ENCODE measurements around the gene PDE4B.

PDE4B gene

DNA sequence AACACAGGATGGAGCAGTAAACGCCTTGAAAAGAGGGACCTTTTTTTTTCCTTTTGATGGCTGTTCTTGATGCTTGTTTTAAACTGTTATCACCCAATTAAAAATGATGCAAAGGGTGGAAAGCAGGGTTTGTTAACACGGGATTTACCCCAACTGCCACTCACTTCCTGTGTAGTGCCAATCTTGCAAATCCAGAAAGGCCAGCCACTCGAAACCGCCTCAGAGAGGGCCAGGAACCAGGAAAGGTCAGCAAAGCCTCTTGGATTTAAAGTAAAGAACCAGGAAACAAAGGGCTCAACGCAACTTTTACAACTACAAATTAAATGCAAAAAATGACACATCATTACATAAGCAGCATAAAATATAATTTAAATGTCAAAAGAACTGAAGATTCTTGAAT, 347.4 kb downstream of the PDE4B start:
- no peak overlapping the region for H3K4me3 ChIP-seq (ENCODE audit: low read depth, low read length)
- TF ChIP-seq, protein P1, sequence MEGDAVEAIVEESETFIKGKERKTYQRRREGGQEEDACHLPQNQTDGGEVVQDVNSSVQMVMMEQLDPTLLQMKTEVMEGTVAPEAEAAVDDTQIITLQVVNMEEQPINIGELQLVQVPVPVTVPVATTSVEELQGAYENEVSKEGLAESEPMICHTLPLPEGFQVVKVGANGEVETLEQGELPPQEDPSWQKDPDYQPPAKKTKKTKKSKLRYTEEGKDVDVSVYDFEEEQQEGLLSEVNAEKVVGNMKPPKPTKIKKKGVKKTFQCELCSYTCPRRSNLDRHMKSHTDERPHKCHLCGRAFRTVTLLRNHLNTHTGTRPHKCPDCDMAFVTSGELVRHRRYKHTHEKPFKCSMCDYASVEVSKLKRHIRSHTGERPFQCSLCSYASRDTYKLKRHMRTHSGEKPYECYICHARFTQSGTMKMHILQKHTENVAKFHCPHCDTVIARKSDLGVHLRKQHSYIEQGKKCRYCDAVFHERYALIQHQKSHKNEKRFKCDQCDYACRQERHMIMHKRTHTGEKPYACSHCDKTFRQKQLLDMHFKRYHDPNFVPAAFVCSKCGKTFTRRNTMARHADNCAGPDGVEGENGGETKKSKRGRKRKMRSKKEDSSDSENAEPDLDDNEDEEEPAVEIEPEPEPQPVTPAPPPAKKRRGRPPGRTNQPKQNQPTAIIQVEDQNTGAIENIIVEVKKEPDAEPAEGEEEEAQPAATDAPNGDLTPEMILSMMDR (IDR thresholded peaks at IDR 0.05; ENCODE audit: low read depth, low read length): no peak
- in situ Hi-C loops (cut with HindIII; ENCODE audit: low sequenced_read_pairs): no loop called here
- DNase-seq (ENCODE audit: low read depth, low spot score): no peak

DNA sequence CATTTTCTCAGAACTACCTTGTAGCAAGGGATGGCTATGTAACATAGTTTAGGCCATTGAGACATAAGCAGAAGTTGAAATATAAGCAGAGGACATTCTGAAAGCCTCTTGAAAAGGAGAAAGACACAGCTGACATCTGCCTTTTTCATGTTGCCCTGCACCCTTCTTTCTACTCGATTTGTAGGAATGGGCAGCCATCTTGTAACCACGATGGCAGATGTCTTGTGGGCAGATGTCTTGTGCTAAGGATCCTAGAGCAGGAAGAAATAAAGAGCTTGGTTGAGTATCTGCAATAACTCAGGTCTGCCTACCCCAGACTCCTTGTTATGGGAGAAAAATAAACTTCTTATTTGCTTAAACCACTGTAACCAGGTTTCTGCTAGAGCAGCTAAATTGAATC, 351.0 kb downstream of the PDE4B start:
- in situ Hi-C loops (cut with HindIII; ENCODE audit: low sequenced_read_pairs): no loop called here
- TF ChIP-seq, protein P1 (IDR thresholded peaks at IDR 0.05; ENCODE audit: low read depth, low read length): no peak
- no peak overlapping the region for H3K4me3 ChIP-seq (ENCODE audit: low read depth, low read length)
- no peak for DNase-seq (ENCODE audit: low read depth, low spot score)

DNA sequence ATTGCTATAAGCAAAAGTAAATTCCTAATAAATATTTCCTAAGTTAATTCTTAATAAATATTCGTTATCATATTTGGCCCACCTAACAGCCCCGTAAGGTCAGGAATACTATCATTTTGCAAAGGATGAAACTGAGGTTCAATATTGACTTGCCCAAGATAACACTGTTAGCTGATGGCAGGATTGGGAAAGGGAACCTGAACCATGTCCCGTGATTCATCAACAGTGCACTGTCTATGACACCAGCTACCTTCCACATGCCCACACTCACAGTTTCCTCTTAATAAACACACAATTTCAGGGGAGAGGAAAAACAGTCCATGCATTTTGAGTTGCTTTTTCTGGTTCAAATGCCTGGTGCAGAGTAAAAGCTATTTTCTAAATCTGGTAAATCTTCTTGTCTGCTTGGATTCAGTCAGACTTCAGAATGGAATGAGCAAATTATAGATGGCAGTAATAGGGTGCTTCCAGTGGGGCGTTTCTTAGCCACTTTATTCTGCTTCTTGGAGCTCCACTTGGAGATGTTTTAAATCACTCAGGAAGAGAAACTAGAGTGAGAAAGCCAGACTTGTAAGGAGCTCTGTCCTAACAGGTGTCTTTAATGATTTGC, 354.6 kb downstream of the PDE4B start:
- TF ChIP-seq, protein P1 (IDR thresholded peaks at IDR 0.05; ENCODE audit: low read depth, low read length): no peak
- no peak overlapping the region for H3K4me3 ChIP-seq (ENCODE audit: low read depth, low read length)
- in situ Hi-C loops (cut with HindIII; ENCODE audit: low sequenced_read_pairs): no loop called here
- DNase-seq (ENCODE audit: low read depth, low spot score): no peak

DNA sequence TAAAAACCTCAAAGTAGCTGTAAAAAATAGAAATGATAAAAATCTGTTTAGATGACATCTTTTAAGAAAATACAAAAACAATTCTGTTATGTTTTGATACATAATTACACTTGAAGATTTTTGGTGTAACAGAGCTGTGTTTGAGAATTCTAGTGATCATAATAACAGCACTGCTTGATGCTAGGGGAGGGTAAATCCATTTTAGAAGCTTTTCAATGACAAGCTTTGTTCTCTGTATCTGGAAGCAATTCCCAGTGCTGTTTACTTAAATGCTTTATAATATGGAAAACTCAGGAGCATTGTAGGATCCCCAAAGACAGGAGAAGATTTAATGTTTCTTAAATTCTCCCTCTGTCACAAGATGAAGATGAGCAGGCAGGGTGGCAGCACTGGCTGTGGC, 359.3 kb downstream of the PDE4B start:
- in situ Hi-C loops (cut with HindIII; ENCODE audit: low sequenced_read_pairs): no loop called here

DNA sequence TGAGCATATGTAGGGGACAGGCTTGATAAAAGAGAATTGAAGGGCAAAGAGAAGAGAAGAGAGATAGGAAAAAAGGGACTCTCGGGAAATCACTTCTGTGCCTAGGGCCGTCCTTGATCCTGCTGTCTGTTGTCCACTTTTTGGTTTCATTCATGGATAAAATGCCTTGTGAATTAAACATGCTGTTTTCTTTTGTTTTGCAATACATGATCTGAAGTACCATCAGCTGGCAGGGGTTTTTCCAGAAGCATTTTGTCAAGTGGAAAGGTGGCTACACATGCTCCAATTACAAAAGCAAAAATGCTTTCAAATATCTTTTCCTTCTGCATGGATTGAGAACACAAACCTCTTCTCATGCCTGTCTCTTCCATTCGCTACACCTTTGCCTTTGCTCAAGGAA, 361.7 kb downstream of the PDE4B start:
- TF ChIP-seq, protein P1 (IDR thresholded peaks at IDR 0.05; ENCODE audit: low read depth, low read length): no peak
- in situ Hi-C loops (cut with HindIII; ENCODE audit: low sequenced_read_pairs): no loop called here
- H3K4me3 ChIP-seq (ENCODE audit: low read depth, low read length): no peak overlapping the region
- DNase-seq (ENCODE audit: low read depth, low spot score): no peak

More for the DNA sequence above, 359.3 kb downstream of the PDE4B start:
- no peak for DNase-seq (ENCODE audit: low read depth, low spot score)
- H3K4me3 ChIP-seq (ENCODE audit: low read depth, low read length): no peak overlapping the region
- TF ChIP-seq, protein P1 (IDR thresholded peaks at IDR 0.05; ENCODE audit: low read depth, low read length): no peak

DNA sequence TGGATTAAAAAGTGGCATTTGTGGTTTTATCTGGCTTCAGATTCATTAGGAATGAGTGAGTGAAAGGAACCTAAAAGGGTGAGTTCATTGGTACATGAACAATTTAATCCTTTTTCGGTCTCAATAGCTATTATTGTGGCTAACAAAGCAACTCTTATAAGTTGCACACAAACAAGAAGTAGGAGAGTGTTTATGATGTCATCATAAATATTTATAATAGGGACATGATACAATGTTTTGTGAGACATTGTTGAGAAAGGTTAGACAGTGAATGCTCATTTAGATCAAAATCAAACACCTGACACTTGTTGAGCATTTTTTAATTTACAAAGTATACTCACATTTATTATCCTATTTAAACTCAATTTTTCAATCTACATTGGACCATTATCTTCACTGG, 363.4 kb downstream of the PDE4B start:
- no peak for DNase-seq (ENCODE audit: low read depth, low spot score)
- TF ChIP-seq, protein P1 (IDR thresholded peaks at IDR 0.05; ENCODE audit: low read depth, low read length): no peak
- H3K4me3 ChIP-seq (ENCODE audit: low read depth, low read length): no peak overlapping the region
- in situ Hi-C loops (cut with HindIII; ENCODE audit: low sequenced_read_pairs): no loop called here

All from astrocyte of the spinal cord (primary cell).